SU-DHL-6 (cell line): ENCODE results near the gene EEFSEC.

Source experiments
- EZH2phosphoT487 ChIP-seq: fragments of 200-600 bp; sonication (generic), shearing (Covaris generic); conservative IDR thresholded peaks from 2 replicates; pipeline ENCODE4 v1.6.1; 2018; ENCODE audit warnings: mild to moderate bottlenecking, antibody characterized with exemption, low read length, moderate library complexity, mixed read lengths
- TF ChIP-seq, protein P1 (sequence below): fragments of 200-600 bp; sonication (generic); IDR thresholded peaks from one replicate; pipeline ENCODE4 v1.5.1; 2017; ENCODE audit warnings: antibody characterized with exemption, mild to moderate bottlenecking, low read length, moderate library complexity; ENCODE audit not compliant: insufficient read depth, poor library complexity, severe bottlenecking

DNA sequence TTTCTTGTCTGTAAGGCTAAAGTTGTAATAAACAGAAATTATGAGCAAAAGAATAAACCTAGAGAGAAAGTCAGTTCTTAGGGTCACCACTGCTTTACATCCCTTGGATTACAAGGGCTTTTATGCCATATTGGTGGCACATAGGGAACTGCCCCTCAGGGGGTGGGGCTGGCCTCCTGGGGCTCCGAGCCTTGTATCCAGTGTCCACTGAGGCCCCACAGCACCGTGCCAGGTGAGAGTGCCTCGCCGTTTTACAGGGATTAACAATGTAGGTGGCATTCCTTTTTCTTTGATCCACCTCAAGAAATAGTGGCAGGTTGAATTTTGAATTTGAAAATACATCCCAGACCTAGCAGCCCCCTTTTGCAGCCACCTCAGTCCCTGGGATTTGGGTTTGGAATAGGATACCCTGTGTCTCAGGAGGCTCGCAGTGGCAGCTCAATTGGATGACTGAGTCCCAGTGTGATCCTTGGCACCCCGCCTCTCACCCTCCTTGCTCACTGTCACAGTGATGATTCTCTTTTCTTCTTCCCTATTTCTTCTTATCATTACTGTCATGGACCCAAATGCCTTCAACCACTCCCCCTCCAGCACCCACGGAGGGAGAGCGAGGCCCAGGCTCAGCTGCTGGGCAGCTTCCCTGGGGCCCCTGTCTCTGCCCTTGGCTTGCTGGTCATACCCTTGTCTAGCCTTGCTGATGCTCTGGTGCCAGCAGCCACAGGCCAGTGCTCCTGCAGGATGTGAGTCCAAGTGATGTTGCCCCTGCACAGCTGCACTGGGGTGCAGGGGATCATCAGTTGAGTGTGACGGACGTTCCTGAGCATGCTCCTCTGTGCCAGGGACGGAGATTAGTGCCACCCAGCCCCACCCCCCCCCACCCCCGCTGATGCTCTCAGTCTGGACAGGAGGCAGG lies 175.5 kb downstream of the EEFSEC start:
- TF ChIP-seq, protein P1, sequence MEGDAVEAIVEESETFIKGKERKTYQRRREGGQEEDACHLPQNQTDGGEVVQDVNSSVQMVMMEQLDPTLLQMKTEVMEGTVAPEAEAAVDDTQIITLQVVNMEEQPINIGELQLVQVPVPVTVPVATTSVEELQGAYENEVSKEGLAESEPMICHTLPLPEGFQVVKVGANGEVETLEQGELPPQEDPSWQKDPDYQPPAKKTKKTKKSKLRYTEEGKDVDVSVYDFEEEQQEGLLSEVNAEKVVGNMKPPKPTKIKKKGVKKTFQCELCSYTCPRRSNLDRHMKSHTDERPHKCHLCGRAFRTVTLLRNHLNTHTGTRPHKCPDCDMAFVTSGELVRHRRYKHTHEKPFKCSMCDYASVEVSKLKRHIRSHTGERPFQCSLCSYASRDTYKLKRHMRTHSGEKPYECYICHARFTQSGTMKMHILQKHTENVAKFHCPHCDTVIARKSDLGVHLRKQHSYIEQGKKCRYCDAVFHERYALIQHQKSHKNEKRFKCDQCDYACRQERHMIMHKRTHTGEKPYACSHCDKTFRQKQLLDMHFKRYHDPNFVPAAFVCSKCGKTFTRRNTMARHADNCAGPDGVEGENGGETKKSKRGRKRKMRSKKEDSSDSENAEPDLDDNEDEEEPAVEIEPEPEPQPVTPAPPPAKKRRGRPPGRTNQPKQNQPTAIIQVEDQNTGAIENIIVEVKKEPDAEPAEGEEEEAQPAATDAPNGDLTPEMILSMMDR = no peak
- TF ChIP-seq EZH2phosphoT487 = no peak
